IPS-18c (cell line): Measurements from ENCODE around the gene SLC15A3.
"Not testable (repeated sequence)": the region's sequence is repeated elsewhere in the genome, so short reads cannot be mapped to it uniquely, and the experiment has no call there.

Source experiments
- H3K4me3 ChIP-seq: 2 replicates; pipeline ENCODE4 v1.7.0; 2013; ENCODE audit warnings: low read depth, mild to moderate bottlenecking, low read length, moderate library complexity; ENCODE audit not compliant: insufficient read depth
- H3K9me3 ChIP-seq: one replicate; pipeline ENCODE4 v1.6.1; 2013; ENCODE audit warnings: mild to moderate bottlenecking, low read length, moderate library complexity; ENCODE audit not compliant: control insufficient read depth, insufficient read depth

SLC15A3 gene

DNA sequence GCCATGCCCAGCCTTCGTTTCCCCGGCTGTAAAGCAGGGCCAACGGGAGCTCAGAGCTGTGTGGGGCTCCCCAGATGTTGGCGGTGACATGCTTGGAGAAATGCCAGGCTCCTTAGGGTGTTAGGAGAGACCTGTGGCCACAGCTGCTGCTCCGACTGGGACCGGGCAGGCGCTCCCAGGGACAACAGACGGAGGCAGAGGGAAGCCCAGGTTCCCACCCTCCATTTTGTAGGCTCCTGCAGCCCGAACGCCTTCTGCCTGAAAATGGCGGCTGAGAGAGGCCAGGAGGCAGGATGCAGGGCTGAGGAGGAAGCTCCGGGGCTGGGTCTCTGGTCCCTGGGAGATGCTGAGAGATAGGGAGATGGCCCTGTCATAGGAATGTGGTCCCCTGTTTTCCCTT, 29.5 kb upstream of the SLC15A3 start:
- no peak overlapping the region for H3K4me3 ChIP-seq
- H3K9me3 ChIP-seq: no peaks in the 10 kb centered on the region

DNA sequence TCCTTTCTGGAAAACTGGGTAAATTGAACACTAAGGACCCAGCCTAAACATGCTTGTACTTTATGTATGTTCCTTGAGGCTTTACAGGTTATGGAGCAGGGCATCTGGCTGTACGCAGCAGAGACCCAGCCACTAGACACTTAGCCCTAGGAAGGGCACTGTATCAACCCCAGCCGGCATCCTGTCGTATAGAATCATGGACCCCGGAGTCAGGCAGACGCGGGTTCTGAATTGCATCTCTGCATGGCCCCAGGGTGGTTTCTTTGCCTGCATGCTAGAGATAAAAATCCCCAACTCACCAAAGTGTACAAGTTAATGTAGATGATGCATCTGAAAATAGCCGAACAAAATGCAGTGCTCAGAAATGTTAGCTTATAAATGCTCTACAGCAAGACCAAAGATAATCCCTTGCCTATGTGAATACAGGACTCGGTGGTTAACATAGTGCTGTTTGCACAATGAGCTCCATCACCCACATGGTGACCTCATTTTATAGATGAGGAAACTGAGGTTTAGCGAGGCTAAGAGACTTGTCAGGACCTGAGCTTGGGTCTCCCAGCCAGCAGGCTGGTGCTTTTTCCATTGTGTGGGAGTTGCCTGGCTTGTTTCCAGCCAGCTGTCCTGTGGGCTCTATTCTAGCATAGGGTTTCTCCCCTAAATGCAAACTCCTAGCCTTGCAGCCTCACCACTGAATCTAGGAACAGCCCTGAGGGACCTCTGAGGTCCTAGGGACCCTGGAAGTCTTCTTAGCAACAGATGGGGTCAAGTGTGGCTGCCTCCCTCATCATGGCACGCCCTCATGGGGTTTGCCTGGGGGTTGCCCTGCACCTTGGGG, 26.8 kb upstream of the SLC15A3 start:
- Histone ChIP-seq H3K9me3 (no peaks in the 10 kb centered on the region), H3K4me3 (no peak overlapping the region)

DNA sequence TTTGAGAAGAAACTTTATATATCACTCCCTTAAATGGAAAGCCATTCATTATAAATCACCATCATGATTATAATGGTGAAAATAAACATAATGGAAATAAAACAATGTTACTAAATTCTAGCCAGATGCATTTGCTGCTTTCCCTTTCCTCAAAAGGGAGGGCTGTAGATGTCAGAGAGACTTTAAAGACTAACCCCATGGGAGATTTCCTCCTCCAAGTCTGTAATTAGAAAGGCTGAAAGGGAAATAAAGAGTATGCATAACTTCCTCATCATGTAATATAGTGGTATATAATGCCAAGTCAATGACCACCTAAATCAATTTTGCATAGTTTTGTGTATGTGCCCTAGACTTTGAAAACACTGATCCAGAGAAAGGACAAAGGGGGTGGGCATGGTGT, 25.9 kb upstream of the SLC15A3 start:
- no peak overlapping the region for H3K4me3 ChIP-seq
- H3K9me3 ChIP-seq: no peaks in the 10 kb centered on the region

DNA sequence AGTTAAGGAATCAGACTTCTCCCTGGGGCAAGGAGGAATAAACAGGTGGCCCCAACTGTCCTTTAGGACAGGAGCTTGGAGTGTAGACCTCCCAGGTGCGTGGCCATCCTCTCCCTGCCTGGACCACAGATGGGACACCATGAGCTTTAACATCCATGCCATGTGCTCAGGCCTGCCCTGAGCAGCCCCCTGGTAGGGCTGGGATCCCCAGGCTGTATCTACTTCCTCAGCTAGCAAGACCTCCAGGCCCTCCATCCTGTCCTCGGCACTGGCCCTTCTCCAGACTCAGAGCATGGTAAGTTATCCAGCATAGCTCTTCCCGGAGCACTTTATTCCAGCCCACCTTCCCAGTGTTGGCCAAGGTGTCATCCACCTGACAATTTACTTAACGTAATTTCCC, 25.2 kb upstream of the SLC15A3 start:
- no peaks in the 10 kb centered on the region for H3K9me3 ChIP-seq
- no peak overlapping the region for H3K4me3 ChIP-seq

DNA sequence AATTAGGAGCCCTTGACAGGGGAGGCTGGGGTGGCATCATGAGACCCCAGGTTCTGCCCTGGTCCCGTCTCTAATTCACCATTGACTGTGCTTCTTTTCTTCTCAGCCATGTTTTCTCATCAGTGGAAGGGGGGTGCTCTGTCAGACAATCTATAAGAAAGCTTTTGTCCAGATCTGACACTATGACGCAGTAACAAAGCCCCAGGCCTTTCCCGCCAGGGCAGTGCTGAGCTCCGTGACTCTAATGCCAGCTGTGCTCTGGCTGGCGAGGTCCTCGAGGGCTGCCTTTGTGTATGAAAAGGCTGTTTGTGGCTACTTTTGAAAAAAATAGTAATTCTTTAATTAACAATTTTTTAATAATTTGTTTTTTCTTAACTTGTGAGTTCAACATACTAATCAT, 22.8 kb upstream of the SLC15A3 start:
- no peaks in the 10 kb centered on the region for H3K9me3 ChIP-seq
- H3K4me3 ChIP-seq: no peak overlapping the region

DNA sequence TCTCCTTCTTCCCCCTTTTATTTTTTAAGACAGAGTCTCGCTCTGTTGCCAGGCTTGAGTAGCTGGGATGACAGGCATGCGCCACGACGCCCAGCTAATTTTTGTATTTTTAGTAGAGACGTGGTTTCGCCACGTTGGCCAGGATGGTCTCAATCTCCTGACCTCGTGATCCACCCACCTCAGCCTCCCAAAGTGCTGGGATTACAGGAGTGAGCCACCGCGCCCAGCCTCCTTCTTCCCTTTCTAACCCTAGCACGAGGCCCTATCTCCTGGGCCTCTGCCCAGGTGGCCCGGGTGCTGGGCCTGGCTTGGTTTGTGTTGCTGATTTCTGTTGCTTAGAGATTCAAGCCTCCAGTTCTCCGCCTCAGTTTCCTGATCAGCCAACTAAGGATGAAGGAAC, 22.3 kb upstream of the SLC15A3 start:
- not testable (repeated sequence) for H3K9me3 ChIP-seq, H3K4me3 ChIP-seq

DNA sequence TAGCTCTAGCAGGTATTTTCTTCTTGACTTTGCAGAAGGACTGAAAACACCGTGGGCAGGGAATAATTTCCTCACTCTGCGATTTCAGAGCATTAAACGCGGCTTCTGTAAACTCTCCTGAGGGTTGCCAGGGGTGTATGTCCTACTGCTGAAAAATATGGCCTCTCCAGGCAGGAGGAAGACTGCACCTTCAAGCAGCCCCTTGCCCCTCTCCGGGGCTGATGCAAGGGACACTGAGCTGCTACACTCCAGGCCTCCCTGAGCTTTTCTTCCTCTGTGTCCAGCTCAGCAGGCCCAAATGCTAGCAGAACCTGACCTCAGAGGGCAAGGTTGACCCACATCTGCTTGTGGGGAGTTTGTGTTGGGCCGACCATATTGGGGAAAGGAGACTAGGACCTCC, 21.7 kb upstream of the SLC15A3 start:
- Histone ChIP-seq H3K4me3 (no peak overlapping the region), H3K9me3 (no peaks in the 10 kb centered on the region)

DNA sequence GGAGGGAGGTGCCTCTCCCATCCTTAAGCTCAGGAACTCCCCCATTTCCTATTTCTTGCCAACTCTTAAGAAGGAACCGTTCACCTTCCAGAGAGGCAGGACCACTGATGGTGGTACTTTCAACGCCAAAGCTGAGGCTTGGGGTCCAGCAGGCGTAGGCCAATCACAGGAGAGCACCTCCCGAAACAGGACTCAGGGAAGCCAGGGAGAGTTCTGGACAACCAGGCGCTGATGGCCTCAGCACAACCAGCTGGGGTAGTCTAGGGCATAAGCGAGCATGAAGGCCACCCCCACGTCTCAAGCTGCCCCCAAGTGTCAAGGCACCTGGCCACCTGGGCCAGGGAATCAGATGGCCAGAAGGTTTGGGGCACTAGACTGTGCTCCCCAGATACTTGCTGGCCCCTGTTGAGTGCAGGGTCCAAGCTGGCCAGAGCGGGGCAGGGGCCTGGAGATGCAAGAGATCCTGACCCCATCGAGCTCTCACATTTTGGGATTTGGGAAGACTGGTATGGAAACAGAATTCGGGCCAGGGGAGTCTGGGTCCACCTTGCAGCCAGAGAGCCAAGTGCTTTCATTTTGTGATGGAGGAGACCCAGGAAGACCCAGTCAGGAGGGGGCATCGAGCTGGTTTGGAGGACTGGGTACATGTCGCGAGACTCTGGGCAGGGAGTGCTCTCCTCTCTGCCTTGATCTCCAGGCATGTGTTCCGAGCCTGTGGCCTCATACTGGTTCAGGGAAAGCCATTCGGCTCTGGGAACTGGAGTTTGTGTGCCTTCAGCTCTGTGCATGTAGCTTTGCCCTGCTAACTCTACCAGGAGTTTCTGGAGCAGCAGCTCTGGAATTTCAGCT, 20.4 kb upstream of the SLC15A3 start:
- no peak overlapping the region for H3K4me3 ChIP-seq
- H3K9me3 ChIP-seq: no peaks in the 10 kb centered on the region

DNA sequence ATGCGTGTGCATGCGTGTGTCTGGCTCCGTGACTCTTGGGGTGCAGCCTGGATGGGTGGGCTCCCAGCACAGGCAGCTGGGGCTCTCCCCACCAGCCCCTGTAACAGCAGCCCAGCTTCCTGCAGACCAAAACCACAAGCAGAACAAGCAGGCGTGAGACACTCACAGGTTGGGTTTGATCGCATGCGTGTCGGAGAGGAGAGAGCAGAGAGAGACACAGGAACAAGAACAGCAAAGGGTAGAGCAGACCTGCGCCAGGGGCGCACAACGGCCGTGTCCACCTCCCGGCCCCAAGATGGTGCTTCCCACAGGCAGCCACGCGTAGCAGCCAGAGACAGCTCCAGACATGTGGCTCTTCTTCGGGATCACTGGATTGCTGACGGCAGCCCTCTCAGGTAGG, 19.5 kb upstream of the SLC15A3 start, which contains the start of gene CD6:
TSS of gene CD6 (plus strand) at position 161 of the 400 bp plus-strand sequence. CDS start at position 347, 186 bp downstream.
- Histone ChIP-seq H3K4me3 (no peak within 1 kb of the TSS), H3K9me3 (no peaks in the 10 kb centered on the region)

DNA sequence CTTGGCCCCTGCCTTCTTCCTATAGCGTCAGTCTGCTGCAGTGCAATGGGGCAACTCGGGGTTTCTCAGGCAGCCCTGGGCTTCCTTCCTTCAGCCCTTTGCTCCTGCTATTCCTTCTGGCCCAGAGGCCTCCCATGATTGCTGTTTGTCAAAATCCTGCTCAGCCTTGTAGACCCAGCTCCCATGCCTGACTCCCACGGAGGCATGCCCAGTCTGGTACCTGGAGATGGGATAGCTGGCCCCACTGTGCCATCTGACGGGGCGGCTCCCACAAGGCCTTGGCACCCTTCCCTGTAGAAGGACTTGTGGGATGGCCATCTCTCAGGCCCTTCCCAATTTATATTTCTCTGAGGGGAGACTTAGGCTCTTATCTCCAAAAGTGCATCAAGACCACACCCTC, 18.9 kb upstream of the SLC15A3 start:
- Histone ChIP-seq H3K4me3 (no peak overlapping the region), H3K9me3 (no peaks in the 10 kb centered on the region)

DNA sequence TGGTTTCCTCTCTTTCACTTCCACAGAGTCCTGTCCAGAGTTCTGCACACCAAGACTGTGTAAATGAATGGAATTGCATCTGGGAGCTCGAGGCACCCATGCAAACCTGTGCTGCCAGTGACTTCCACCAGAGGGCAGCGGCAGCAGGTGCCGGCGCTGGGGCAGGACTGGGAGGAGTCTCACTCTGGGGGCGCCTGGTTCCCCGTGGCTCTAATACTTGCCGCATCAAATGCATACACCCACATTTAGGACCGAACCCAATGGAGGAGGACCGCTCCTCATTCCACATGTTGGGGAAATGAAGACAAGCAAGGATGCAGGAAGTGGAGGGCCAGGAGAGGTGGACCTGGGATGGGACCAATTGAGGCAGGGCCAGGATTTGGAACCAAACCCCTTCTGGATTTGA, 18.4 kb upstream of the SLC15A3 start:
- no peak overlapping the region for H3K4me3 ChIP-seq
- no peaks in the 10 kb centered on the region for H3K9me3 ChIP-seq

DNA sequence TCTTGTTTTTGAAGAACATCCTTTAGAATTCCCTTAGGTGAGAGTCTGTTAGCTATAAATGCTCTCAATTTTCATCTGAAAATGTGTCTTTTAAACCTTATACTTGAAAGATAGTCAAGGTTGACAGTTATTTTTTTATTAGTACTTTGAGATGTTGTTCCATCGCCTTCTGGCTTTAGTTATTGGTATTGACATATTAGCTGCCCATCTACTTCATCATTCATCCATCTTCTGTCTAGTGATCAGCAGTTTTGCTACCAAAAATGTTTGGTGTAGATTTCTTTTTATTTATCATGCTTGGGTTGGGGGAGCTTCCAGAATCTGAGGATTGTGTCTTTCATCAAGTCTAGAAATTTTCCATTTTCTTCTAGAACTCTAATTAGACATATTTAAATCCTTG, 16.2 kb upstream of the SLC15A3 start:
- no peaks in the 10 kb centered on the region for H3K9me3 ChIP-seq
- H3K4me3 ChIP-seq: no peak overlapping the region

DNA sequence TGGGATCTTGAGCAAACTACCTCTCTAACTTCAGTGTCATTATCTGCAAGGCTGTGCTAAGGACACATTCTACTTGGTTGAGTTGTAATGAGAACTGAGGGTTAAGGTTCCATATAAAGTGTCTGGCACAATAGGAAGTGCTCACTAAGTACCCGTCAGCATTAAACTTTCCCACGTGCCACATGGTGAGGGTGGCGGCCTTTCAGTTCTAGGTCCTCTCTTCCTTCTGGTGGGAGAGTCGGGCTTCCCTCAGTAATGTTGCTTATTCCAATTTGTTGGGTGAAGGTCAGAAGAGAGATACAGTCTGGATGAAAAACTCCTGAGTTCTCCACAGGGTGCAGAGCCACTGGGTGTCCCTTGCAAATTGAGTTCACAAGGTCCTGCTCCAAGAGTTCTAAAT, 14.9 kb upstream of the SLC15A3 start:
- Histone ChIP-seq H3K4me3 (no peak overlapping the region), H3K9me3 (no peaks in the 10 kb centered on the region)

DNA sequence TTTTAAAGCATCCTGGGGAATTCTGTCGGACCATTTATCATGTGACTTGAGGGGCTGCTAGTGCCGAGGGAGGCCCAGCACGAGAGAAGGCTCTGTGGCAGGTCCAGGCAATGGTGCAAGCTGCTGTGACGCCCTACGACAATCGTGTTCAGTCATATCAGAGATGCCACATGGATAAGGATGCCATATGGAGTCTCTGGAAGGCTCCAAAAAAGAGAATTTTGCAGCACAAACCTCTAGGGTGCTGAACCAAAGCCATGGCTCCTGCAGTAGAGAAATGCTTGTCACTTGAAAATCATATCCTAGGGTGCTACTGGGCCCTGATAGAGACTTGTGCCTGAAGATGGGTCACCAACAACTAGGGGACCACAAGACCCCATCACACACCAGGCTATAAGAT, 12.8 kb upstream of the SLC15A3 start:
- H3K9me3 ChIP-seq: no peaks in the 10 kb centered on the region
- H3K4me3 ChIP-seq: no peak overlapping the region

DNA sequence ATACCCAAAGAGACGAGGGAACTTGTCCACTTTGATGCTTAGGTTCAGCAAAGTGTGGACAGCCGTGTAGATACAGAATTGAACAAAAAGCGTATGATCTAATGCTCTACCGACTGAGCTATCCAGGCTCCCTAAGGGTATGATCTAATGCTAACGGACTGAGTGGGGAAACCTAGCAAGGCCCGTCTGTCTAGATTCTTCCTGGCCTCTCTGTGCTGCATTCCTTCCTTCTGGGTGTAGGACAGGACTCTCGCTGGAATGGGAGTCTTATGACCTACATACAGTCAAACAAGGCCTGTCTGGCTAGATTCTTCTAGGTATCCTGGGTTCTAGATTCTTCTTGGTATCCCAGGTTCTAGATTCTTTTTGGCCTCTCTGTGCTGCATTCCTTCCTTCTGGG, 8.4 kb upstream of the SLC15A3 start:
- H3K9me3 ChIP-seq: no peaks in the 10 kb centered on the region
- no peak overlapping the region for H3K4me3 ChIP-seq

DNA sequence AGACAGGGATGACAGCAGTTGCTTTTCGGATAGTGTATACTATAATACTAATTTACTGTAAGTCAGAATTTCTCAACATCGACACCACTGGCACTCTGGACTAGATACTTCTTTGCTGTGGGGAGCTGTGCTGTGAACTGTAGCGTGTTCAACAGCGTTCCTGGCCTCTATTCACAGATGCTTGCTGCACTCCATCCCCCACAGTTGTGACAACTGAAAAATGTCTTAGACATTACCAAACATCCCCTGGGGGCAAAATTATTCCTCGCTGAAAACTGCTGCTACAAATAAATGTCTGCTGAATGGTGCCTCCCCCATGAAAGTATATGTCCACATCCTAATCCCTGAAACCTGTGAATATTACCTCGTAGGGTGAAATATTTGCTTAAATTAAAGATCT, 7.5 kb upstream of the SLC15A3 start:
- no peaks in the 10 kb centered on the region for H3K9me3 ChIP-seq
- no peak overlapping the region for H3K4me3 ChIP-seq

DNA sequence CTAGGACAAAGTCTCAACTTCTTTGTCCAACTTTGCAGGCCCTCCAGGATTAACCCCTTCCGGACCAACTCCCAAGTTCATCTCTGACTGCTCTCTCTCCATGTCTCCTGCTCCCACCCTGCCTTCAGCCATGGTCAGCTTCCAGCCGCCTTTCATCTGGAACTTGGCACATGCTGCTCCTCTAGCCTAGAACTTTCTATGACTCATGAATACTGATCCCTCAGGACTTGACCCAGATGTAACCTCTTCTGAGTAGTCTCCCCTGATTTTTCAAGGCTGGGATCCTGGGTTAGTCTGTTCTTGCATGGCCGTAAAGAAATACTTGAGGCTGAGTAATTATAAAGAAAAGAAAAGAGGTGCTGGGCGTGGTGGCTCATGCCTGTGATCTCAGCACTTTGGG, 5.2 kb upstream of the SLC15A3 start:
- Histone ChIP-seq H3K9me3 (no peaks in the 10 kb centered on the region), H3K4me3 (no peak overlapping the region)

DNA sequence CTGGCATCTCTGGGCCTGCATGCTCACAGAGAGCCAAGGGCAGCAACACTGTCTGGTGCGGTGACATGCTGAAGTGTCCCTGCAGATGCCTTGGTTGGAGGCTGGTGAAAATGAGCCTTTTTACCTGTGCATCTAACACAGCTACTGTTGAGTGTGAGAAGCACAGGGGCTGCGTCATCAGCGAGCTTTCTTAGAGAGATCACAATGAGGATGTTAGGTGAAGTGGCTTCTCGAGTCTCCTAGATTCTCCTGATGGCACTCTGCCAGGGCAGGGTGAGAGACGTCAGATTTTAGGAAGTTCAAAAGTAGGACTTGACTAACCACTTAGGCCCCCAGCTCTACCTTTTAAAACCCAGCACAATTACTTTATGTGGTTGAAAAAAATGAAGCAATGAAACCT, 3.6 kb upstream of the SLC15A3 start:
- no peaks in the 10 kb centered on the region for H3K9me3 ChIP-seq

More for the DNA sequence above, 3.6 kb upstream of the SLC15A3 start:
- no peak overlapping the region for H3K4me3 ChIP-seq
